Anterior cingulate cortex (tissue), 58 donors: ENCODE measurements around the gene UGT1A3.
A peak's percentile ranks its signal among the peaks of the same experiment; 100 is the strongest.
"Not testable (repeated sequence)": the region's sequence is repeated elsewhere in the genome, so short reads cannot be mapped to it uniquely, and the experiment has no call there.

ENCODE experiments used
- DNase-seq, 58 donors: peaks; one replicate each; lab custom pipeline; 2025; lab: John Stamatoyannopoulos, UW

The UGT1A3 gene

DNA sequence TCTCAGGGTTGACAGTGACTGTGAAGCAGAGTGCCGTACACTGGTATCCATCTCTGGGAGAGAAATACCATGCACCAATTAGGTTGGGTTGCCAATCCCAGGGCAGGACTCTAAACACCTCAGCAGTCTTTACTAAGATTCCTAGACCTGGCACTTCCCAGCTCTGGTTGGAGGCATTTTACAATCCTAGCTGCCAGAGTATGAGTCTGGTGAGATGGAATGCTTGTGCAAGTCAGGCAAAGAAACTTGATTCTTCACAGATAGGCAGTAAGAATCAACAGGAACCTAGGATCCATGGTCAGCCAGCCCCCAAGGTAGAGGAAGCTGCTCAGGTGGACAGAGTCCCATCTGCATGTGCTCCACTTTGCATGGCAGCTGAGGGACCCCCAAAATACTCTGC lies 22.1 kb upstream of the UGT1A3 start:
- DNase-seq: no peak

DNA sequence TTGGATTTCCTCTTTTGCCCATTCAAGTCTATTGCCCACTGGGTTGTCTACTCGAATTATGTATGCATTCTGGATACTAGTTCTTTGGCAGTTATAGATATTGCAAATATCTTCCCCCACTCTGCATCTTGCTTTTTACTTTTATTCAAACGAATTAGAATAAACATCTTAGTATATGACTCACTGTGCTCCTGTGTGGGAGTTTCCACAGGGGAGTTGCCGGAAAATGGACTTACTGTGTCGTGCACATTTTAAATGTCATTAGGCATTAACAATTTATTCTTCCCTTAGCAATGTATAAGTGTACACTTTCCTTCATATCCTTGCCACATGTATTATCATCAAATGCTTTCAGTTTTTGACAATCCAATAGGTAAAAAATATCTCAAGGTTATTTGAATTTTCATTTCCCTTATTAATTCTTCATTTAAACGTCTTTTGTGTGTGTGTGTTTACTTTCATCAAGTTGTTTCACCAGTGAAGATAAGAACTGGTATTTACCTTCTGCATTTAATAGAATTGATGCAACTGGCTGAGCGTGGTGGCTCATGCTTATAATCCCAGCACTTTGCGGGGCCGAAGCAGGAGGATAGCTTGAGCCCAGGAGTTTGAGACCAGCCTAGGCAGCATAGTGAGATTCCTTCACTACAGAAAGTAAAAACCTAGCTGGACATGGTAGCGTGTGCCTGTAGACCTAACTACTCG lies 20.8 kb upstream of the UGT1A3 start:
- no peak for DNase-seq

DNA sequence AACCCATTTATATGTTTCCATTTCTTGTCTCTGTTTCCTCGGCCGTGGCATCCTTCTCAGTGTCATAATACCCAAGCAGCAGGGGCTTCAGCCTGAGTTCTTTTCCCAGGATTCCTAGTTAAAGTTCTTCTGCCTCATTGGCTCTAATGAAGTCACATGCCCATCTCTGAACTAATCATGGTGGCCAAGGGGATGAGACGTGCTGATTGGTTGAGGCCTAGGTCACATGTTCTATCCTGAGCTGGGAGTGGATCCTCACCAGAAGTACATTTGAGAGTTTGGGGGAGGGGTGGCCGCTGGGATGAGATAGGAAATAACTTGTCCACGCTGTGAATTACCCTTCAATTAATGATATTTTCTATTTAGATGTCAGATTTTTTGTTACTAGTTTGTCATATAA lies 19.9 kb upstream of the UGT1A3 start:
- no peak for DNase-seq

DNA sequence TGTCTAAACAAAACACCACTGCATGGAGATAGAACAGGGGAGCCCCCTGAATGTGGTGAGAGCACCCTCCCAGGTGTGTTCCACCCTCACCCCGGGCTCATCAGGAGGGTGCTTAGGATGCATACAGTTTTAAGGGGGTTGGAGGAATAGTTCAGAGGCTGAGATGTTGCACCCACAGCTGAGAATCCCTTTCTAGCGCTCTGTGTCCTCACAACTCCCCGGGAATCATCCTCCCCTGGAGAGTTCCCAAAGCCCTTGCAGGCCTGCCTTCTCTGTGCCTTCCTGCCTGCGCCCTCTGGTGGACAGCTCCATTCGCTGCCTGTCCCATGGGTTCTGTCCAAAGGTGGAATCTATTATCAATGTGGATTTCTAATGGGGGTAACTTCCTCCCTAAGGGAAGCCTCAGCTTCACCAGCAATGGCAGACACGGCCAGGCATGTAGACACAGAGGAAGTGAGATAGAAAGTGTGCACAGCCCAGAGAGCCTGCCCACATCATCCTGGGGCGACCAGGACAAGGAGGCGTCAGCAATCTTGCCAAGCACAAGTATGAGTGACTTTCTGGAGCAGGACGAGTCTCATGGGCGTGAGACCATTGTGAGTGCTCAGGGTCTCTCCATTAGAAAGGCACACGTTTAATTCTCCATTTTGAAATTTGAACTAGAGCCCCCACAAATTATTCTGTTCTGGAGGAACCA lies 17.4 kb upstream of the UGT1A3 start:
- peak in 47 of 58 donors; percentile 1 to 74 (median 34) for DNase-seq

DNA sequence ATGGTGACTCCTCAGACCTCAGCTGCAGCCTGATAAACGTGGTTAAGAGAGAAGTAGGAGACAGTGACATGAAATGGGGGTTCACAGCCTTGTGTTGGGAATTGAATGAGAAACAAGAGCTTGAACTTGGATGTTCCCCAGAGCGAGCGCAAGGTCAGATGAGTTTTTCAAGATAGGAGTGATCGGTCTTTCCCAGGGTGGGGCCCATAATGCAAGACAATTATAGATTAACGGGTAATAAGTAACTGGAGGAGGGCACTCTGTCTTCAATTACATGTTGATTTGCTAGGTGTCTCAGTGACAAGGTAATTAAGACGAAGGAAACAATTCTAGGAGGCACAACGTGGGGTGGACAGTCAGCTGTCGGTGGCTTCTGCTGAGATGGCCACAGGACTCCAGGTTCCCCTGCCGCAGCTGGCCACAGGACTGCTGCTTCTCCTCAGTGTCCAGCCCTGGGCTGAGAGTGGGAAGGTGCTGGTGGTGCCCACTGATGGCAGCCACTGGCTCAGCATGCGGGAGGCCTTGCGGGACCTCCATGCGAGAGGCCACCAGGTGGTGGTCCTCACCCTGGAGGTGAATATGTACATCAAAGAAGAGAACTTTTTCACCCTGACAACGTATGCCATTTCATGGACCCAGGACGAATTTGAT lies 16.1 kb upstream of the UGT1A3 start, which contains the start of gene UGT1A5:
Gene UGT1A5, plus strand, starts transcription at position 297 of the 651 bp plus-strand sequence. Its CDS starts 85 bp downstream, at position 382.
- DNase-seq: no peak

DNA sequence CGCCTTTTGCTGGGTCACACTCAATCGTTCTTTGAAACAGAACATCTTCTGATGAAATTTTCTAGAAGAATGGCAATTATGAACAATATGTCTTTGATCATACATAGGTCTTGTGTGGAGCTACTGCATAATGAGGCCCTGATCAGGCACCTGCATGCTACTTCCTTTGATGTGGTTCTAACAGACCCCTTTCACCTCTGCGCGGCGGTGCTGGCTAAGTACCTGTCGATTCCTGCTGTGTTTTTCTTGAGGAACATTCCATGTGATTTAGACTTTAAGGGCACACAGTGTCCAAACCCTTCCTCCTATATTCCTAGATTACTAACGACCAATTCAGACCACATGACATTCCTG lies 15.6 kb upstream of the UGT1A3 start:
- no peak for DNase-seq

DNA sequence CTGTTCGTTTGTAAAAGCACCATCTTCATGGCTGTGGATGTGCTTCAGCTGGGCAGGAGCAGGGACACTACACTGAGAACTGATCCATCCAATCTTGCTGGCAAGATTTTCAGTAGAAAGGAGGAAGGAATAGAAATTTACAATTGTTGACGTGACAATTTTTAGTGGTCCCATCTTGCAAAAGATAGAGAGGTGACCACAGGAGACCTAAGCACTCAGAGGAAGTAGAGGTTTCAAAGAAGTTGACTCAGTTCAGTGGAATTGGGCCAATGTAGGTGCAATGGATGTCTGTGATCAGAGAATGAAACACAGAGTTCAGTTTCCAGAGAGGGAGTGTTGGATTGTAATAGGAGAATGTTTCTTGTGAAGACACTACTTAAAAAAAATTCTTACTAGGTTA lies 14.7 kb upstream of the UGT1A3 start:
- DNase-seq: no peak

DNA sequence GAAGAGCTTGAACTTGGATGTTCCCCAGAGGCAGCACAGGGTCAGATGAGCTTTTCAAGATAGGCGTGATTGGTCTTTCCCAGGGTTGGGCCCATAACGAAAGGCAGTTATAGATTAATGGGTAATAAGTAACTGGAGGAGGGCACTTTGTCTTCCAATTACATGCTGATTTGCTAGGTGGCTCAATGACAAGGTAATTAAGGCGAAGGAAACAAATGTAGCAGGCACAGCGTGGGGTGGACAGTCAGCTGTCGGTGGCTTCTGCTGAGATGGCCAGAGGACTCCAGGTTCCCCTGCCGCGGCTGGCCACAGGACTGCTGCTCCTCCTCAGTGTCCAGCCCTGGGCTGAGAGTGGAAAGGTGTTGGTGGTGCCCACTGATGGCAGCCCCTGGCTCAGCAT lies 10.3 kb upstream of the UGT1A3 start, which contains the start of gene UGT1A4:
Gene UGT1A4, plus strand, starts transcription at position 185 of the 400 bp plus-strand sequence. Its CDS starts 85 bp downstream, at position 270.
- DNase-seq: no peak

DNA sequence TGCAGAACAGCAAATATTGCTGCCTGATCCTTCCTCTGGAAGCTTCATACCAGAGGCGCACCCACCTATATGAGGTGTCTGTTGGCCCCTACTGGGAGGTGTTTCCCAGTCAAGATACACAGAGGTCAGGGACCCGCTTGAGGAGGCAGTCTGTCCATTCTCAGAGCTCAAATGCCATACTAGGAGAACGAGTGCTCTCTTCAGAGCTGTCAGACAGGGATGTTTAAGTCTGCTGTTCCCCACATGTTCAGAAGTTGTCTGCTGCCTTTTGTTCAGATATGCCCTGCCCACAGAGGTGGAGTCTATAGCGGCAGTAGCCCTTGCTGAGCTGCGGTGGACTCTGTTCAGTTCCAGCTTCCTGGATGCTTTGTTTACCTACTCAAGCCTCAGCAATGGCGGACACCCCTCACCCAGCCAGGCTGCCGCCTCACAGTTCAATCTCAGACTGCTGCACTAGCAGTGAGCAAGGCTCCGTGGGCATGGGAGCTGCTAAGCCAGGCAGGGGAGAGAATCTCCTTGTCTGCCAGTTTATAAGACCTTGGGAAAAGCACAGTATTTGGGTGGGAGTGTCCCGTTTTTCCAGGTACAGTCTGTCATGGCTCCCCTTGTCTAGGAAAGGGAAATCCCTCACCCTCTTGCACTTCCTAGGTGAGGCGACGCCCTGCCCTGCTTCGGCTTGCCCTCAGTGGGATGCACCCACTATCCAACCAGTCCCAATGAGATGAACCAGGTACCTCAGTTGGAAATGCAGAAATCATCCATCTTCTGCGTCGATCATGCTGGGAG lies 8.2 kb downstream of the UGT1A3 start:
- DNase-seq: not testable (repeated sequence)

DNA sequence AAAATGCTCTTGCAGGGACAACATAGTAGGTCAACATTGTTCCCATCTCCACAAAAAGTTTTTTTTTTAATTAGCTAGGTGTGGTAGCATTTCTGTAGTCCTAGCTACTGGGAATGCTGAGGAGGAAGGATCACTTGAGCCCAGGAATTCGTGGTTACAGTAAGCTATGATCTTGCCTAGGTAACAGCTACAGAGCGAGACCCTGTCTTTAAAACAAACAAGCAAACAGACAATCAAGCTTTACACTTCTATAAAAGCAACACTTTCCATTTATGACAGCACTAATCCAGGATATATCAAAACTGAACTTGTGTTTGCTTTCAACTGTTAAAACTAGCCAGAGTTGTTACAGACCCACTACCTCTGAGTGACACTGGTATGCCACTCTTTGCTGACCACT lies 12.0 kb downstream of the UGT1A3 start:
- DNase-seq: no peak

DNA sequence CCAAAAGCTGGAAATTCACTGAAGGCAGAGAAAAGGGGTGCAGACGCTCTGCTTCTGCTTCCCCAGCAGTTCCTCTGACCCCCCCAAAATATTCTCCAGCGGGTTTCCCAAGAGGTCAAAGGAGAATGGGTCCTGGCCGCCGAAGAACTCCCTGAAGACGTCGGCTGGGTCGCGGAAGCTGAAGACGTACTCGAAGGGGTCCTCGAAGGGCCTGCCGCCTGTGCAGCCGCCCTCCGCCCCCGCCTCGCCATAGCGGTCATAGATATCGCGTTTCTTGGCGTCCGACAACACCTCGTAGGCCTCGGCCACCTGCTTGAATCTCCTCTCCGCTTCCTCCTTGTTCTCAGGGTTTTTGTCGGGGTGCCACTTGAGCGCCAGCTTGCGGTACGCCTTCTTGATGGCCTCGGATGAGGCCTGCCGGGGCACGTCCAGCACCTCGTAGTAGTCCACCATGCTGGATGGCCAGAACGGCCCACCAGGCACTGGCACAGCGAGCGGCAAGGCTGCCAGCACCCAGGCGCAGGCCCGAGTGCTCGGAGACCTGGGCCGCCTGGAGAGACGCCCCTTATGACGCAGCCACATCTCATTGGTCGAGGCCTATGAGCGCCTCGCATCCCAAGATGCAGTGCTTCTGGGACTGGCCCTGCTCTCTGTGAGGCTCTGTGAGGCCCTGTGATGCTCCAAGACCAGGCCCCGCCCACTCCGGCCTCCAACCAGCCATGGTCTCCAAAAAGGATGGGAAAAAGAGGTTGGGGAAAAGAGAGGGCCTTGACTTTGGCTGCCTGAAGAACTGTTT lies 14.8 kb downstream of the UGT1A3 start:
- no peak for DNase-seq

DNA sequence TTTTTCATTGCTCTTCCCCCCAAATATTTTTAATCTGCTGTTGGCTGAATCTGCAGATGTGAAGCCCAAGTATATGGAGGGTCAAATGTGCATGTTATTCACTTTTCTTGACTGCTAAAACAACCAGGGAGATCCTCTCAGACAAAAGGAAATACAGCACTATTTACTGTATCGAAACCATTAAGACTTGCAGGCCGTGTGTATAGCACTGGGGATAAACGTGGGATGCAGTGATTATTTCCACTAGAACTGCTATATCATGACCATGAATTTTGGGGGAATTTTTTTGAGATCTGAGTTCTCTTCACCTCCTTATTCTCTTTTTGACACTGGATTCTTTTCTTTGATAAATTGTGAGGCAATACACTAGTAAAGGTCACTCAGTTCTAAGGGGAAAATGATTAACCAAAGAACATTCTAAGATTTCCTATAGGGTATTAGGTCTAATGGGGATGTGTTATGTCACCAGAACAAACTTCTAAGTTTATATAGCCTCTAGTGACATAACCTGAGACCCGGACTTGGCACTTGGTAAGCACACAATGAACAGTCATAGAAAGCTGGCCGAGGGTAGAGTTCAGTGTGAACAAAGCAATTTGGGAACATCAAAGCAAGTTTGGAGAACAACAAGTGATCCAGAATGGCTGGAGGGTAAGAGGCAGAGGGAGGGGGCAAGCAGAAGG lies 16.4 kb downstream of the UGT1A3 start:
- no peak for DNase-seq

DNA sequence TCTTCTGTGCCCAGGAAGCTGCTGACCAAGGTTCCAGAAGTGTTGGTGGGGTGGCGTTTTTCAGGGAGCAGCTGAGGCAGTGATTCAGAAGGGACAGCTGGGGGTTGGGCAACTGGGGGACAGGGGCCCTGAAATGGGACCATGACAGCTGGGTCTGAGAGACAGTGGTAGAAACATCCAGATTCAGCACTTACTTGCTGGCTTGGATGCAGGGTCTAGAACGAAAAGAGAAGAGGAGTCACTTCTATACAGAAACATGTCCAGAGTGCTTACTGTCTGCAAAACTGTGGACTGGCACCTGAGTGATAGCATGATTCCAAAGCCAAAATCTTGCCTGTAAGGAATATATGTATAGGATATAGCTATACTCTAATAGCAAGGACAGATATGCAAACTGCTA lies 17.0 kb downstream of the UGT1A3 start:
- not testable (repeated sequence) for DNase-seq

DNA sequence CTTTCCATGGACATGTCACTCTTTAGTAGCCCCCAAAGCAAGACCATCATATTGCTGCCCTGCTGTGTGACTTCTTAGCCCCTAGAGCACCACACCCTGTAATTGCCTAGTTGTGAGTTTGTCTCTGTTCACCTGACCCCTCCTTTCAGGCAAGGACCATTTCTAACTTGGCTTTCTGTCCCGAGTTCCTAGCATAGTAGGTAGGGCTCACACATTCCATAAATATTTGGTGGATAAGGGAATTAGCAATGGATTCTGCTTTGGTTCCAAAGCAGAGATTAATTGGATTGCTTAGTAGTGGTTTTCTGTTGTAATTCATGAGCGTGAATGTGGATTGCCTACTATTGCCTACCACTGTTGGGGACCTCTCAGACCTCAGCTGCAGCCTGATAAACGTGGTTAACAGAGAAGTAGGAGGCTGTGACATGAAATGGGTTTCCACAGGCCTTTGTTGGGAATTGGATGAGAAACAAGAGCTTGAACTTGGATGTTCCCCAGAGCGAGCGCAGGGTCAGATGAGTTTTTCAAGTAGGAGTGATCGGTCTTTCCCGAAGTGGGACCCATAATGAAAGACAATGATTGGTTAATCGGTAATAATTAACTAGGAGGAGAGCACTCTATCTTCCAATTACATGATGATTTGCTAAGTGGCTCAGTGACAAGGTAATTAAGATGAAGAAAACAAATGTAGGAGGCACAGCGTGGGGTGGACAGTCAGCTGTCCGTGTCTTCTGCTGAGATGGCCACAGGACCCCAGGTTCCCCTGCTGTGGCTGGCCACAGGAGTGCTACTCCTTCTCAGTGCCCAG lies 17.8 kb downstream of the UGT1A3 start:
- no peak for DNase-seq

DNA sequence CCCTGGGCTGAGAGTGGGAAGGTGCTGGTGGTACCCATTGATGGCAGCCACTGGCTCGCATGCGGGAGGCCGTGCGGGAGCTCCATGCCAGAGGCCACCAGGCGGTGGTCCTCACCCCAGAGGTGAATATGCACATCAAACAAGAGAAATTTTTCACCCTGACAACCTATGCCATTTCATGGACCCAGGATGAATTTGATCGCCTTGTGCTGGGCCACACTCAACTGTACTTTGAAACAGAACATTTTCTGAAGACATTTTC lies 18.4 kb downstream of the UGT1A3 start:
- DNase-seq: no peak

DNA sequence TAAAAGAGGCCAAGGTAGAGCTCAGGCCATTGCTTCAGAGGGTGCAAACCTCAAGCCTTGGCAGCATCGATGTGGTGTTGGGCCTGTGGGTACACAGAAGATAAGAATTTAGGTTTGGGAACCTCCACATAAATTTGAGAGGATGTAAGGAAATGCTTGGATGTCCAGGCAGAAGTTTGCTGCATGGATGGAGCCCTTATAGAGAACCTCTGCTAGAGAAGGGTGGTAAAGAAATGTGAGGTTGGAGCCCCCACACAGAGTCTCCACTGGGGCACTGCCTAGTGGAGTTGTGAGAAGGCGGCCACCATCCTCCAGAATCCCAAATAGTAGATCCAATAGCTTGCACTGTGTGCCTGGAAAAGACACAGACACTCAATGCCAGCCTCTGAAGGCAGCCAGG lies 21.8 kb downstream of the UGT1A3 start:
- not testable (repeated sequence) for DNase-seq

DNA sequence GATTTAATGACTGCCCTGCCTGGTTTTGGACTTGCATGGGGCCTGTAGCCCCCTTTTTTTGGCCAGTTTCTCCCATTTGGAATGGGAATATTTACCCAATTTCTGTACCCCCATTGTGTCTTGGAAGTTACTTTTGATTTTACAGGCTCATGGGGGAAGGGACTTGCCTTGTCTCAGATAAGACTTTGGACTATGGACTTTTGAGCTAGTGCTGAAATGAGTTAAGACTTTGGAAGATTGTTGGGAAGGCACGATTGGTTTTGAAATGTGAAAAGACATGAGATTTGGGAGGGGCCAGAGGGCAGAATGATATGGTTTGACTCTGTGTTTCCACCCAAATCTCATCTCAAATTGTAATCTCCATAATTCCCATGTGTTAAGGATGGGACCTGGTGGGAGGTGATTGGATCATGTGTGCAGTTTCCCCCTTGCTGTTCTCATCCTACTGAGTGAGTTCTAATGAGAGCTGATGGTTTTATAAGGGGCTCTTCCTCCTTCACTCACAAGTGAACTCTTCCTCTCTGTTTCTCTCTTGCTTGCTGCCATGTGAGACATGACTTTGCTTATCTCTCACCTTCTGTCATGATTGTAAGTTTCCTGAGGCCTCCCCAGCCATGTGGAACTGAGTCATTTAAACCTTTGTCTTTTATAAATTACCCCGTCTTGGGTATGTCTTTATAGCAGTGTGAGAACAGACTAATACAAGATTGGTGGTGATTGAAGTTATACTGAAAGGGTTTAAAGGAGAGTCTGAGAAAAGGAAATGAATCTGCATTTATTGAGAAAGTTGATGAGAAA lies 22.6 kb downstream of the UGT1A3 start:
- DNase-seq: not testable (repeated sequence)
